ENCODE measurements around the gene FGF19.

DNA sequence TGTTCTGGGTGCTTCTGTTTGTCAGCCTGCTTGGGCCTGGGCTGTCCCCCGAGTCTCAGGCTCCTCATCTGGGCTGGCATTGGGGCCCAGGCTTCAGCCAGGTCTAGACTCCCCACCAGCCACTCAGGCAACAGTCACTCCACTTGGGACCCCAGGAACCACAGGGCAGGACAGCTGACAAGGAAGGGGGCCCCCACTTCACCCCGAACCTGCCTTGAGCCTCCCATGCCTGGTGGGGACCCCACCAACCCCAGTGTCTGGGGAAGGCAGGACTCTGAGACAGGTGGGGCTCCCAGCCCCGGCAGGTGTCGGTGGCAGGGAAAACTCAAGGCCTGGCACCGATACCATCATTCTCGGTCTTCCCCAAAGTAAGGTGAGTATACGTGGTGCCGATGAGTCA is 17.0 kb downstream of the FGF19 start:
- TF ChIP-seq, protein P1, sequence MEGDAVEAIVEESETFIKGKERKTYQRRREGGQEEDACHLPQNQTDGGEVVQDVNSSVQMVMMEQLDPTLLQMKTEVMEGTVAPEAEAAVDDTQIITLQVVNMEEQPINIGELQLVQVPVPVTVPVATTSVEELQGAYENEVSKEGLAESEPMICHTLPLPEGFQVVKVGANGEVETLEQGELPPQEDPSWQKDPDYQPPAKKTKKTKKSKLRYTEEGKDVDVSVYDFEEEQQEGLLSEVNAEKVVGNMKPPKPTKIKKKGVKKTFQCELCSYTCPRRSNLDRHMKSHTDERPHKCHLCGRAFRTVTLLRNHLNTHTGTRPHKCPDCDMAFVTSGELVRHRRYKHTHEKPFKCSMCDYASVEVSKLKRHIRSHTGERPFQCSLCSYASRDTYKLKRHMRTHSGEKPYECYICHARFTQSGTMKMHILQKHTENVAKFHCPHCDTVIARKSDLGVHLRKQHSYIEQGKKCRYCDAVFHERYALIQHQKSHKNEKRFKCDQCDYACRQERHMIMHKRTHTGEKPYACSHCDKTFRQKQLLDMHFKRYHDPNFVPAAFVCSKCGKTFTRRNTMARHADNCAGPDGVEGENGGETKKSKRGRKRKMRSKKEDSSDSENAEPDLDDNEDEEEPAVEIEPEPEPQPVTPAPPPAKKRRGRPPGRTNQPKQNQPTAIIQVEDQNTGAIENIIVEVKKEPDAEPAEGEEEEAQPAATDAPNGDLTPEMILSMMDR (IDR thresholded peaks at IDR 0.05; ENCODE audit: low read depth, low read length, poor library complexity, severe bottlenecking) = no peak
- no peak for TF ChIP-seq EZH2phosphoT487 (IDR thresholded peaks at IDR 0.05; ENCODE audit: borderline replicate concordance, low read length)

All from DOHH2 (cell line).